Parathyroid adenoma (tissue), 2 donors: ENCODE data around the gene TBC1D7.

Source experiments
- H2AFZ ChIP-seq: fragments of 300-600 bp; sonication (generic); one replicate; pipeline ENCODE4 v1.7.0; 2017; ENCODE audit warnings: antibody characterized with exemption, mild to moderate bottlenecking
- H3K27ac ChIP-seq: fragments of 300-600 bp; sonication (generic); one replicate; pipeline ENCODE4 v1.7.0; 2017
- H3K27me3 ChIP-seq: fragments of 300-600 bp; sonication (generic); one replicate; pipeline ENCODE4 v1.7.0; 2017; ENCODE audit warnings: low read length; ENCODE audit not compliant: control insufficient read depth, insufficient read depth
- H3K36me3 ChIP-seq: fragments of 300-600 bp; sonication (generic); one replicate; pipeline ENCODE4 v1.7.0; 2017; ENCODE audit warnings: low read length; ENCODE audit not compliant: control insufficient read depth, insufficient read depth
- H3K4me1 ChIP-seq: fragments of 300-600 bp; sonication (generic); one replicate; pipeline ENCODE4 v1.7.0; 2017; ENCODE audit warnings: control low read depth
- H3K4me2 ChIP-seq: fragments of 300-600 bp; sonication (generic); one replicate; pipeline ENCODE4 v1.7.0; 2017; ENCODE audit warnings: low read length
- H3K4me3 ChIP-seq: fragments of 300-600 bp; sonication (generic); one replicate; pipeline ENCODE4 v1.7.0; 2017; ENCODE audit warnings: low read depth, low read length
- H3K79me2 ChIP-seq: fragments of 300-600 bp; sonication (generic); one replicate; pipeline ENCODE4 v1.7.0; 2017; ENCODE audit warnings: control low read depth
- H3K9ac ChIP-seq: fragments of 300-600 bp; sonication (generic); one replicate; pipeline ENCODE4 v1.7.0; 2017; ENCODE audit warnings: mild to moderate bottlenecking
- H3K9me3 ChIP-seq: fragments of 300-600 bp; sonication (generic); one replicate; pipeline ENCODE4 v1.7.0; 2017; ENCODE audit warnings: low read length; ENCODE audit not compliant: control insufficient read depth
- TF ChIP-seq, protein P1 (sequence below): fragments of 300-600 bp; sonication (generic); IDR thresholded peaks from one replicate; pipeline ENCODE4 v1.7.0; 2017; ENCODE audit warnings: antibody characterized with exemption, mild to moderate bottlenecking
- donor health status: primary hyperparathyroidism.

The TBC1D7 gene

GRCh38 chr6:13315896-13316295 is 12.4 kb downstream of the TBC1D7 start:
- Histone ChIP-seq H3K27ac (no peak overlapping the region), H3K9me3 (no peaks in the 10 kb centered on the region)

DNA sequence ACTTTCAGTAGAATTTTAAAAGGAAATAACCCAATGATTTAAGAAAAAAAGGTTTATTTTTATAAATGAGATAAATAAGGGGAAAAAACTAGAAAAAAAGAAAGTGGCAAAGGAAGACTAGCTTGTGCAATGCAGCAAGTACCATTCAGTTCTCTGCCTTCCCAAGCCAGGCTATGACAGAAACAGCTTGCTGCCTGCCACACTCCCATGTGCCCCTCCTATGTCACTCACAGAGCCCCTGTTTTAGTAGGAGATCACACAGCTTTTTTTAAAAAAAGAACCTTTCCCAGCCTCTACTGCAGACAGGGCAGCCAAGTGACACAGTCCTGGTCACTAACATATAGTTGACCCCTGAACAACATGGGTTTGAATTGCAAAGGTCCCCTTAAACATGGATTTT is 13.5 kb downstream of the TBC1D7 start:
- Histone ChIP-seq H3K4me2 (no peak overlapping the region), H3K27ac (no peak overlapping the region), H3K79me2 (no peaks in the 10 kb centered on the region), H3K27me3 (no peaks in the 10 kb centered on the region), H3K9me3 (no peaks in the 10 kb centered on the region), H2AFZ (no peak overlapping the region), H3K9ac (no peak overlapping the region), H3K36me3 (no peaks in the 10 kb centered on the region), H3K4me1 (no peaks in the 10 kb centered on the region), H3K4me3 (no peak overlapping the region)
- TF ChIP-seq, protein P1, sequence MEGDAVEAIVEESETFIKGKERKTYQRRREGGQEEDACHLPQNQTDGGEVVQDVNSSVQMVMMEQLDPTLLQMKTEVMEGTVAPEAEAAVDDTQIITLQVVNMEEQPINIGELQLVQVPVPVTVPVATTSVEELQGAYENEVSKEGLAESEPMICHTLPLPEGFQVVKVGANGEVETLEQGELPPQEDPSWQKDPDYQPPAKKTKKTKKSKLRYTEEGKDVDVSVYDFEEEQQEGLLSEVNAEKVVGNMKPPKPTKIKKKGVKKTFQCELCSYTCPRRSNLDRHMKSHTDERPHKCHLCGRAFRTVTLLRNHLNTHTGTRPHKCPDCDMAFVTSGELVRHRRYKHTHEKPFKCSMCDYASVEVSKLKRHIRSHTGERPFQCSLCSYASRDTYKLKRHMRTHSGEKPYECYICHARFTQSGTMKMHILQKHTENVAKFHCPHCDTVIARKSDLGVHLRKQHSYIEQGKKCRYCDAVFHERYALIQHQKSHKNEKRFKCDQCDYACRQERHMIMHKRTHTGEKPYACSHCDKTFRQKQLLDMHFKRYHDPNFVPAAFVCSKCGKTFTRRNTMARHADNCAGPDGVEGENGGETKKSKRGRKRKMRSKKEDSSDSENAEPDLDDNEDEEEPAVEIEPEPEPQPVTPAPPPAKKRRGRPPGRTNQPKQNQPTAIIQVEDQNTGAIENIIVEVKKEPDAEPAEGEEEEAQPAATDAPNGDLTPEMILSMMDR, result no peak

More at GRCh38 chr6:13315896-13316295, 12.4 kb downstream of the TBC1D7 start:
- Histone ChIP-seq H3K79me2 (no peaks in the 10 kb centered on the region), H3K27me3 (no peaks in the 10 kb centered on the region), H2AFZ (no peak overlapping the region), H3K4me2 (no peak overlapping the region), H3K9ac (no peak overlapping the region), H3K4me1 (no peaks in the 10 kb centered on the region), H3K36me3 (no peaks in the 10 kb centered on the region), H3K4me3 (no peak overlapping the region)
- TF ChIP-seq, protein P1, result no peak

GRCh38 chr6:13311155-13311554 is 17.2 kb downstream of the TBC1D7 start:
- Histone ChIP-seq H3K27ac (no peak overlapping the region), H3K79me2 (no peaks in the 10 kb centered on the region), H3K4me1 (no peaks in the 10 kb centered on the region), H3K27me3 (no peaks in the 10 kb centered on the region), H3K9me3 (no peaks in the 10 kb centered on the region), H3K4me2 (no peak overlapping the region), H3K9ac (no peak overlapping the region), H3K4me3 (no peak overlapping the region), H3K36me3 (no peaks in the 10 kb centered on the region), H2AFZ (no peak overlapping the region)
- TF ChIP-seq, protein P1, result no peak

DNA sequence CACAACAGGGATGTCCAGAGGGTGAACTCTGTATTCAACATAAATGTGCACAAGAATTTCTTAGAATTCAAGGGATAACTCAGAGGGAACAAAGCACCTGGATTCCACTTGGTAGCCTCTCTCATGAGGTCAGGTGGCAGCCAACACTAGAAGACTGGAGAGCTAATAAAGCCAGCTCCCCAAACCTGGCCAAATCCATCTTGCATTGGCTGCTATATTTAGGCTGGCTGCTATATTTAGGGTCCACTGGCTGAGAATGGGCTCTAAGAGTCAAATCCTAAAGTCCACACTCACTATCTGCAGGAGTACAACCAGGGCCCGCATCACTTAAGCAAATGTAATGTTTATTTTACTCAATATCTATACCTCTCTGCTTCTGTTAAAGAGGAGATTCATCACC is 20.0 kb downstream of the TBC1D7 start:
- Histone ChIP-seq H3K9me3 (no peaks in the 10 kb centered on the region), H3K4me2 (no peak overlapping the region), H3K9ac (no peak overlapping the region), H2AFZ (no peak overlapping the region), H3K36me3 (no peaks in the 10 kb centered on the region), H3K79me2 (no peaks in the 10 kb centered on the region), H3K27me3 (no peaks in the 10 kb centered on the region), H3K4me3 (no peak overlapping the region), H3K4me1 (no peaks in the 10 kb centered on the region), H3K27ac (no peak overlapping the region)
- TF ChIP-seq, protein P1, result no peak

- no peaks in the 10 kb centered on the region for H3K36me3 ChIP-seq
- no peak overlapping the region for H2AFZ ChIP-seq
- H3K27me3 ChIP-seq, result no peaks in the 10 kb centered on the region
- TF ChIP-seq, protein P1, result no peak
- H3K9ac ChIP-seq, result no peak overlapping the region
- H3K9me3 ChIP-seq, result no peaks in the 10 kb centered on the region
- H3K4me3 ChIP-seq, result no peak overlapping the region
- H3K4me1 ChIP-seq, result no peaks in the 10 kb centered on the region
- H3K4me2 ChIP-seq, result no peak overlapping the region
- H3K27ac ChIP-seq, result no peak overlapping the region
- no peaks in the 10 kb centered on the region for H3K79me2 ChIP-seq
Measured at GRCh38 chr6:13307508-13307995, 20.8 kb downstream of the TBC1D7 start.
